ENCODE data around the gene TRIM45.
A peak's percentile ranks its signal among the peaks of the same experiment; 100 is the strongest.

TRIM45 gene

DNA sequence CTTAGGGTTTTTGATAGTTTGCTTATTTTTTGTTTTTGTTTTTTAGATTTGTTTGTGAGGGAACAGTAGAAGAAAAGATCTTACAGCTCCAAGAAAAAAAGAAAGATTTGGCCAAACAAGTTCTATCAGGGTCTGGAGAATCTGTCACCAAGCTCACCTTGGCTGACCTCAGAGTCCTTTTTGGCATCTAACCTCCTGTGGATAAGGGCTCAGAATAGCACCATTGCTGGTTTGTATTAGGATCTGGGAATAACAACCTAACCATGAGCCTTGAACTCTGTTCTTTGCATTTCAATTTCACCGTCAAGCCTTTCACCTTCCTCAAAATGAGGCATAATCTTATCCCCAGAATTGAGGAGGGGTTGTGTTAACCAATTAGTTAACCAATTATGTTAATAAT is 20.2 kb downstream of the TRIM45 start:
- DNase-seq (ENCODE audit: low read depth): no peak

DNA sequence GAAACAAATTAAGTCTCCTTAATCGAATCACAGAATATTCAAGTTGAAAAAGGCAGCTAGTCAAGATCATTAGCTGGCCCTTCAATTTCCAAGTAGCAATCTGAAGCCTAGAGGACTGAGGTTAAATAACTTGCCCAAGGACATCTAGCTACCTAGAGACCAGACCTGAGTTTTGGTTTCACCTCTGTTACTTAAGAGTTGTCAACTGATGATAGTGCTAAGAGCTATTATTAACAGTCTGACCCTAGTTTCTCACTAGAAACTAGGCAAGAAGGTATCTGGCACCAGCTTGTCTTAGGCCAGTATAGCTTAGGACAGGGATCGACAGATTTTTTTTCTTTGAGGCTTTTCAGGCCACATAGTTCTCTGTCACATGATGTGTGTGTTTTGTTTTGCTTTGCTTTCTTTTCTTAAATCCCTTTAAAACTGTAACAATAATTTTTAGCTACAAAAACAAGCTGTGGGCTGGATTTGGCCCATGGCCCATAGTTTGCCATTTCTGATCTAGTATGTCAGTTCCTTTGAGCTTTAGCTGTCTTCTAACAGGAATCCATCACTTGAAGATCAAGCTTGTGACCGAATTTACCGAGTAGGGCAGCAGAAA is 23.2 kb downstream of the TRIM45 start:
- no peak for DNase-seq (ENCODE audit: low read depth)

DNA sequence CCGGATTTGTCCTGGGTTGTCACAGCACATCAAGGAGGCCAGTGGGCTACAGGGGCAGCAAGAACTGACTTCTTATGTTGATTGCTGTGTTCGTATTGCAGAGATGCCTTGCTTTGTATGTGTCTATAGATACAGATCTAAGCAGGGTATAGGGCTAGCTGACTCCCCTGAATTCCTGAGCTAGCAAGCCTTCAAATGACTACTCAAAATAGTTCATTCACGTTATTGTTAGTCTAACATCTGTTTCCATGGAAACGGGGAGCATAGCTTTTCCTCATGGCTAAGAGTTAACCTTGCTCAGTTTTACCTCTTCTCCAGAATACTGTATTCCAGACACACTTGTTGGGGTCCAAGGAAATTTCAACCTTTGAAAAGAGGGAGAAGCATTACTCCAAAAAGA is 24.1 kb downstream of the TRIM45 start:
- DNase-seq (ENCODE audit: low read depth): no peak

DNA sequence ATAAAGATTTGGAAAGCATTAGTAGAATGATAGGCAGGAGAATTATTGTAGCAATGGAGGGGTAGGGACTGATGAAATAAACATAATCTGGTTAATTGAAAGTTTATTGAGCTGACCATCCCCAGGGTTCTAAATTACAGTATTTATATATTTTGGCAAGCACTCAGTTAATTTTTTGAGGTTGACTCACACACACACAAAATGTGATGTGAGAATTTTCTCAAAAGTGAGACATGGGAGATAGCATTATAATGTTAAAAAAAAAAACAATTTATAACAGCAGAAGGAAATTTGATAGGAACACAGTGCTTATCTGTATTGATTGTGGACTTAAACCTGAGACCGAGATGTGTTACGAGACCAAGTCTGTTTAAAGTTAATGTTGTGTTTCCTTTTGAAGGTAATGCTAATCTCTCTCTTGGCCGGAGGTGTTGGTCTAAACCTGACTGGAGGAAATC is 24.6 kb downstream of the TRIM45 start:
- DNase-seq (ENCODE audit: low read depth): no peak

DNA sequence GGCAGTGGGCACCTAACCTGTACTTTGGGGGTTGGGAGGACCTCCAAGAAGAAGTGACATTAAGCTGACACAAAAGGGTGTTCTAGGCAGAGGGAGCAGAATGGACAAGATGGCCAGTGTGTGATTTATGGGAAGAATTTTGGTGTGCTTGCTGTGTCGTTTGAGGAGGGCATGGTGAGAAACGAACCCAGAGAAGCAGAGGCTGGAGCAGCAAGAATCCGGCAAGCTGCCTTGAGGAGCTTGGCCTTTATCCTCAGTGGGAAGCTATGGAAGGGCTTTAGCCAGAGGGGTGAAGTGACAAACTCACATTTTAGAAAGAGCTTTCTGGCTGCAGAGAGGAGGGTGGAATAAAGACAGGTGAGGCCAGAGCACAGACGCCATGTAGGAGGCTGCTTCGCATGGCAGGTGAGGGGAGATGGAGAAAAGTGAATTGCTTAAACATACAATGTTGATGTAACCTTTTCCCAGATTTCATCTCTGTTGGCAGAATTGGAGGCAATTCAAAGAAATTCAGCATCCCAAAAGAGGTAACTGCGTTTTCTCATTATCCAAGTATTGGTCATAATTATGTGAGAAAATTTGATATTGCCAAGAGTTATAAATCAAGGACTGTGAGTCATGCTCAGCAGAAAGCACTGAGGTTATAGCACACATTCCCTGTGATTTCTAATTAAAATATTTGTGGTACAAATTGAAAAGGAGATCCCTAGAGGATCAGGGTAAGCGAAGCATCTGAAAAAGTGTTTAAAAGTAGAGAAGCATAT is 26.5 kb downstream of the TRIM45 start:
- no peak for DNase-seq (ENCODE audit: low read depth)

DNA sequence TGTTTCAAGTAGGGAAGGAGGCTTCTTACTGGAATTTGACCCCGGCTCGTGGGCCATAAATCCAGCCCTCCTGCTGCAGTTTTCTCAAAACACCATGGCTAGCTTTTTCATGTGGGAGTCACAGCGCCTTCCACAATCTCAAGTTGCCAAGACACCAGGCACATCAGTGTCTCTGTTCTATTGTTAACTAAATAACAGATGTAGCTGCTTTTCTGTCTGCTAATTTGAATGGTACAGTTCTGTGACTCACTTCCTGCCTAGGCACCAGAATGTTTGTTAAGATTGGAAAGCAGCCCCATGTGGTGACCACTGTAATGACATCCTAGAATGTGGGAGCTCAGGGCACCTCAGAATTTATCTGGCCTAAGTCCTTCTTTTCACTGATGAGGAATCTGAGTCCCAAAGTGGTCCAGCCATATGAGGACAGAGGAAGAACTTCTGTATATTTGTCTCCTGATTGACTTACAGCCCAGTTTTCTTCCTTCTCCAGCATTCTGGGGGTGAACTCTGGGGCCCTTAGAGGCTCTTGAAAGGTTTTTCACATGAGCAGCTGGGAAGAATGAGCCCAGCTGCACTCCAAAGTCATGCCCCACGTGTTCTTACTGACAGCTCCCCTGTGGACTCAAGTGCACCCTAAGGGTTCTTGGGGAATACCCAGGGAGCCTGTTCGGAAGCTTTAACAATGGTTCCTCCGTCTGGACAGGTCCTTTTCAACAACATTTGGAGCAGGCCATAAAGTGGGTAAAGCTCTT is 27.5 kb downstream of the TRIM45 start:
- DNase-seq (ENCODE audit: low read depth): no peak

DNA sequence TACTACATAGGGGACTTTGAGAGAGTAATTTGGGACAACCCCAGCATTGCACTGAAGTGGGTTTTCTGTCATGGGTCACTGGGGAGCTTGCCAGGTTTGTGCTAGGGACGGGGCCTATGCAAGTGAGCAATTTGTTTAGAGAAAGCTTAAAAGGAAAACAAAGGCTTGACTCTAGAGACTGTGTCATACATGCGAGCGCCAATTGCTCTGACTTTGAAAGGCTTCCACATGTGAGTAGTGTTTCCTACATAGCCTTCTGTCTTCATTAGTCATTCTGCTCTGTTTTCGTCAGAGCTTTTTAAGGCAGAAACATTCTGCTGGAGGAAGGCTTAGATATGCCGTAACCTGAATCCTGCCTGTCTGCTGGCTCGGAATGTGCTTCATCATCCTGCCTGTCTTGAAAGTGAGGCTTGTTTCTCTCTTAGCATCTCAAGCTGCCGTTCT is 28.4 kb downstream of the TRIM45 start:
- DNase-seq (ENCODE audit: low read depth): no peak

DNA sequence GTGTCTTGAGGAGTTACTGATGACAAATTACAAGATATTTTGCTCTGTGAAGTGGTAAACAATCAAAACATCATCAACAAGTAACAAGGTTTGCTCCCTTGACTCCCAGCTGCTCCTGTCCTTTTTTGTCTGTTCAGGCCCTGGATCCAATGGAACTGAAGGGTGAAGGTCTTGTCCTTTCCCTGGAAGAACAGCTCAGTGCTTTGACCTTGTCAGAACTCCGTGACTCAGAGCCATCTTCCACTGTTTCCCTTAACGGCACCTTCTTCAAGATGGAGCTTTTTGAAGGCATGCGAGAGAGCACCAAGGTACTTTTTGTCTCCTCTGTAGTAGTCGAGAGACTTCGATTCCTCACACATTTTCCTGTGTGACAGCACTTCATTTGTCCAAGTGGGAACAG is 29.0 kb downstream of the TRIM45 start:
- DNase-seq (ENCODE audit: low read depth): no peak

DNA sequence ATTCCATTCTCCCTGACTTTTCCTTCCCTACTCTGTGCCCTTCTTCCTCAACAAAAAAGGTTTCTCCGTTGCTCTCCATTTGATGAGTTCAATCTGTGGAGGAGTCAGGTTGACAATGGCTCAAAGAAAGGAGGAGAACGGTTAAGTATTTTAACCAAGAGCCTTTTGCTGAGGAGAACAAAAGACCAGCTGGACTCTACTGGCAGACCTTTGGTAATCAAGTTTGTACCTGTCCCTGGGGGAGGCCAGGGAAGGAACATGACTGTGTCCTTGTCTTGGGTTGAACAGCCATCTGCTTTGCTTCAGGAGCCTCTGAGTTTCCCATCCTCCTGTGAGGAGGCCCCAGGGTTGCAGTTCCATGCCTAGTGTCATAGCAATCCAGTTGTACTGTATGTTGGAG is 31.6 kb downstream of the TRIM45 start:
- no peak for DNase-seq (ENCODE audit: low read depth)

DNA sequence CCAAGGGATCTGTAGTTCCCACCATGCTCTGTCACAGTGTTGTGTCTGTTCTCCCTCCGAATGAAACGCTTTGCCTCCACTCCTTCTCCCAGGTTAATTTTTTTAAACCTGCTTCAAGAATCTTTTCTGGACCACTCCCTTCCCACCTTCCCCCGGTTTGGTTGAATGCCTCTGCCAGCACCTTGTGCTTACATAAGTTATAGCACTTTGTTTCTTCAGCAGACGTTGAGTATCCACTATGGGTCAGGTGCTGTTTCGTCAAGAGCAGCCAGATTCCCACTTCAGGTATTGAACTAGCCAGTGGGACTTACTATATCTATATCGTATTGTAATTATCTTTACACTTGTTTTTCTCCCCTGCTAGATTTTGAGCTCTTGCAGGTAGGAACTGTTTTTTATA is 33.9 kb downstream of the TRIM45 start:
- DNase-seq (ENCODE audit: low read depth): no peak

DNA sequence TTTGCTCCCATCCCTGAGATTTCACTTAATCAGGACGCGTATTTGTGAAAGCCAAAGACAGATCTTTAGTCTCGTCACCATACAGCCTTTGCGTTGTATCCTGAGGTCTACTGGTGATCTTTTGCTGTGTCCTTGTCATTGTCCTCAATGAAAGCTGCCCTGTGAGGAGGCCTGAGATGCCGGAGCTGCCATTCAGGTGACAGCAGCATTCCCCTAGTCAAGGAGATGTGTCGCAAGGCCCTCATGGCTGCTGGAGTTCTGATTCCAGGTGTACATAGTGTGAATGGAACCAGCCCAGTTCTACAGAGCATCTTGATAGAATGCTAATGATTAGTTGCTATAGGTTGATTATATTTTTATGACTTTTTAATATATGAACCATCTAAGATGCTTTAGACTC is 37.3 kb downstream of the TRIM45 start:
- DNase-seq (ENCODE audit: low read depth): no peak

DNA sequence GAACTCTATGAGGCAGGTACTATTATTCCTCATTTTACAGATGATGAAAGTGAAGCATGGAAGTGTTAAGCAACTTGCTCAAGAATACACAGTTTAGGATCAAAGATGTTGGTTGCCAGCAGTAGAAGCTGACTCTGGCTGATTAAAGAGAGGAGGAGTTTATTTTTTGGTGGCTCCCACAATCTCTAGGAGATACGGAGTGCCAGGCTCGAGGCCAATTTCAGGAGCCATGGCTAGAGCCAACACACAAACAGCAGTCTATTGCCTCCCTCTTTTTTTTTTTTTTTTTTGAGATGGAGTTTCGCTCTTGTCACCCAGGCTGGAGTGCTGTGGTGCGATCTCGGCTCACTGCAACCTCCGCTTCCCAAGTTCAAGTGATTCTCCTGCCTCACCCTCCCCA is 41.8 kb downstream of the TRIM45 start:
- no peak for DNase-seq (ENCODE audit: low read depth)

DNA sequence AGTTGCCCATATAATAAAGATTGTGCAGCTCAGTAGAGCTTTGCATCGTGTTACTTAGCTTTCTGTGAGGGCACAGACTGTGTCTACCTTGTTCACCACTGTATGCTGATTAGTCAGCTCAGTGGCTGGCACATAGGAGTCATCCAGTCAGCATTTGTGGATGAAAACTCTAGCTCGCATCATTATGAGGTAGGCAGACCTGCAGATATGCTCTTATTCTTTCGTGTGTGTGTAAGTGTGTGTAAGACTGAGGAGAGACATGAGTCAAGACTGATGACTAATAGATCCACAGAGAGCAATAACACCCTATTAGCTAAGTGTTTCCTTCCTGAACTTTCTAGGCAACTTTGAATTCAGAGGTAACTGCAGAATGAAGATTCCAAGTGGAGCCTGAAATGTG is 44.3 kb downstream of the TRIM45 start:
- DNase-seq (ENCODE audit: low read depth): peak; percentile 42

DNA sequence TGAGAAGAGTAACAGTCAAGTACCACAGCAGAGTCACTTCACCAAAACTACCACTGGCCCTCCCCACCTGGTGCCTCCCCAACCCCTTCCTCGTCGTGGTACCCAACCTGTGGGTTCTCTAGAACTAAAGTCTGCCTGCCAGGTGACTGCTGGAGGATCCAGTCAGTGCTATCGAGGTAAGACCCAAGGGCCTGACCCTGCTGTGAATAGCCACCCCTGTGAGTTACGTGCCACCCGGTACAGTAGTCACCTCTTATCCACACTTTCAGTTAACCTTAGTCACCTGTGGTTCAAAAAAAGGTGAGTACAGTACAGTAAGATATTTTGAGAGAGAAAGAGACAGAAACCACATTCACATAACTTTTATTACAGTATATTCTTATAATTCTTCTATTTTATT is 44.9 kb downstream of the TRIM45 start:
- no peak for DNase-seq (ENCODE audit: low read depth)

DNA sequence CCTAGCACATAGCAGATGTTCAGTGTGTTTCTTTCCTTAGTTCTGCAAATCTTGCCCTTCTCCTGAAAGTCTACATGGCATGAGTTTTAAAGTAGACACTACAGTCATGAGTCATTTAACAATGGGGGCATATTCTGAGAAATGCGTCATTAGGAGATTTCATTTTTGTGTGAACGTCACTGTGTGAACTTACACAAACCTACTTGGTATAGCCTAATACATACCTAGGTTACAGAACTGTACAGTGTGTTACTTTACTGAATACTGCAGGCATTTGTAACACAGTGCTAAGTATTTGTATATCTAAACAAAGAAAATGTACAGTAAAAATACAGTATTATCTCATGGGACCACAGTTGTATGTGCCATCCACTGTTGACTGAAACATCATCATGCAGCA is 51.4 kb downstream of the TRIM45 start:
- no peak for DNase-seq (ENCODE audit: low read depth)

DNA sequence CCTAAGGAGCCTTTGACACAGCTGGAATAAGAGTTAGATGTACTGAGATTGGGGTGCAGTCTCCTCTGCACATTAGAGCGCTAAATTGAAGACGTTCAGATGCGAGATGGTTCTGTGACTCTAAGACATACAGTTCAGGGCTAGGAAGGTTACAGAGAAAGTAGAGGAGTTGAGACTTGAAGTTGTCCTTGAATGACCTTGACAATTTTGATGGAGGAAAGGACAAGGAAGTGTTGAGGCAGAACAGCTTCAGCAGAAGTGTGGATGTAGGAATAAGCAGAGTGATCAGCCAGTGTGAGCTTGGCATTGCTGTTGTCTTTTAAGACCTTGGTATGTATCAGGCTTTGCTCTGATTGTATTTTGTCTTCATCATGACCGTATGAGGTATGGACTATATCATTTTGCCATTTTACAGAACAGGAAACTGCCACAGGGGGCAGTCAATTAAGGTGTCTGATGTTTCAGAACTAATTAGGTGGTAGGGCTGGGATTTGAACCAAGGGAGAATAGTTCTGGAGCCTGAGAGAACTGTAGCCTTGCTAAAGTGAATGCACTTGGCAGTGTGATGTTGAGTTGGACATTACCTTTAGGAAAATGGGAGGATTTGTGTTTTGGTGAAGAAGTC is 52.2 kb downstream of the TRIM45 start:
- no peak for DNase-seq (ENCODE audit: low read depth)

DNA sequence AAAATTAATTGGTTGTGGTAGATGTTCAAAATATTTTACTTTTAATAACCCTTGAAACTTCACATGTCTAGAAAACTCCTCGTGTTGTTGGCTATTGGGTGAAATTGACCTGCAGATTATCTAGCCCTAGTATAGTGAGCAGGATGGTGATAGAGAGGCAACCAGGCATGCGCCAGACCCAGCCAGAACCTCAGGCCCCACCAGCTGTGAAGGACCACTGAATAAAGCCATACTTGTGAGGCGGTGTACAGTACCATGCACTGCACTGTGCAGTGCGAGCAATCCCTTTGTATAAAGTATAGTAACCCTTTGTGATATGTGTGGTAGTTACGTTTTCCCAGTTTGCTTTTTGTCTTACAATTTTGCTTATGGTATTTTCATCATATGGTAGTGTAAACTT is 53.0 kb downstream of the TRIM45 start:
- no peak for DNase-seq (ENCODE audit: low read depth)

DNA sequence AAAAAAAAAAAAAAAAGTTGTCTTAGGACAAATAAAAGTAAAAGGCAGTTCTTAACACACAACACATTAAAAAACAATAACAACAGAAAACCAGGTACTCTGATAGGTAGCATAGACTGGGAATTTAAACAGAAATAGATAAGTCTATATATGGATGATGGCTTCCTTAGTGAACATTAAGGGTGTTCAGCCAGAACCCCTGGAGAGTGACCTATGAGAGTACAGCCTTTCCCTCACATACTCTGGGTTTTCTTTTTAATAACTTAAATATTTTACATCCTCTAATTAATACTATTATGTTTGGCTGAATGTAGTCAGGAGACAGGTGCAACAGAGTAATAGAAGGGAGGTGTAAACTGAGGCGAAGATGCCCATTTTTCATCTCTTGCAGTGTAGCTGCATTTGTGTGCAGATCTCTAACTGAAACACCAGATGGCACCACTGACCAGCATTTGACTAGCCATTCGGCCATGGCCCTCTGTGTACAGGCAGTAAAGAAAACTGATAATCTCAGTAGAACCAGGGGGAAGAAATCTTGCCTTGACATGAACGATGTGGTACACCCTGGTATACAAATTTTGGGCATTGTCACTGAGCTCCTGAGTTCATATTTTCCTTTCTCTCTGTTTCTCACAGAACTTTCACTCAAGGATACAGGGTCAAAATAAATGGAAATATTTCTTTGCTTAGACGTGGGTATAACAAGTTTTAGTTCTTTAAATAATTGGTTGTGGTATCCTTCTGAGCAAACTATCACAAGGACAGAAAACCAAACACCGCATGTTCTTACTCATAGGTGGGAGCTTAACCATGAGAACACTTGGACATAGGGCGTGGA is 53.8 kb downstream of the TRIM45 start:
- DNase-seq (ENCODE audit: low read depth): no peak

DNA sequence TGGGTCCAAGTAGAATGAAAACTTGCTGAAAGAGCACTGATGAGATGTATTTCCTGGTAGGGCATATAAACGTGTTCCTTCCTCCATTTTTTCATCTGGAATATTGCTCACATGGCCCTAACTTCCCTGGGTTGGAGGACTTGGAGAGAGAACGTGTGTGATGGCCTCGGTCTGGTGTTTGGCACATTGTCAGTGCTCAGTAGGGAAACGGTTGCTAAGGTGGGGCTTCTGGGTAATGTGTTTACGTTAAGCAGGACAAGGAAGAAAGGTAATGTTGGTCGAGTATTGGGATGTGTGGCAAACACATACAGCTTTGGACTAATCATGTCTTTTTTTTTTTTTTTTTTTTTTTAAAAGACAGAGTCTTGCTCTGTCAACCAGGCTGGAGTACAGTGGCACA is 55.2 kb downstream of the TRIM45 start:
- DNase-seq (ENCODE audit: low read depth): no peak

DNA sequence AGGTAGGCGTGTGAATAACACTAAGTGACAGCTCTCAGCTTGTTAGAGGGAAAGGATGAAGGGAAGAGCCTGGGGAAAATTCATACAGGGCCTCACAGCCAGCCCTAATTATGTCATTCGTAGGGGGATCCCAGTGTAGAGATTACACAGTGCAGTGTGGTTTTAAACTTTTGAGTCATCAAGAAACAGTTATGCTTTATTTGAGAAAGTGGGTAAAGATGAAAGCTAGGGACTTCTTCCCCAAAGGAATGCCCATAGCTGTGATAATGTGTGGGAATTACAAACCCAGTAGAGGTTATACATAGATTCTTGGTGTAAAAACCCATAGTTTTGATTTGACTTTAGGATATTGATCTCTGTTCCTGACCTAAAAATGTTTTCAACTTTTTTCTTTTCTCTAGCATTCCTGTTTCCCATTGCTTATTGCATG is 59.5 kb downstream of the TRIM45 start:
- DNase-seq (ENCODE audit: low read depth): no peak

All from stimulated activated CD4-positive, alpha-beta T cell treated with anti-CD3 and anti-CD28 coated beads, Interleukin-2, amount 100 ng/mL, for 4 hours (primary cell).